ENCODE results near the gene USP40. TPM values are rescaled to one million over a fixed set of nuclear protein-coding genes. Genes with fewer than 3 reads are reported as not detected.

Gene USP40
- total and polyA plus RNA-seq, 9 of the 15 experiments (the other 6 are each of a cell fraction or from before 2014, with no cell fraction given), result 5.5 to 15.0 (median 9.3) TPM

DNA sequence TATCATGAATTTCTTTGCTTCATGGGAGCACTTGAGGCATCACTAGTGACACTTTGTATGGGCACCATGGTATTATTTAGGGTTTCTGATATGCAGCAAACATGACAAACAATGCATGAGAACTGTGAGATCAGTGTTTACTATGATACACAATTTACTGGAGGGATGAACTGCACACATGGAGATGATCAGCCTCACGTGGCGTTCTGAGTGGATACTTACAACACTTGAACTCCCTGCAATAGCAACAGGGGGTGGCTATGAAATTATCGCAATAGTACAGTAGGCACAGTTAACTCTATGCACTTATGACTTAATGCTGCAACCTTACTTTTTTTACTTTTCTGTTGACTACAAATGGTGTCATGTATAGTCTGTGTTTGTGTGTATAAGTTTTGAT lies 32.4 kb upstream of the USP40 start (continued):
- TF ChIP-seq, protein P1, sequence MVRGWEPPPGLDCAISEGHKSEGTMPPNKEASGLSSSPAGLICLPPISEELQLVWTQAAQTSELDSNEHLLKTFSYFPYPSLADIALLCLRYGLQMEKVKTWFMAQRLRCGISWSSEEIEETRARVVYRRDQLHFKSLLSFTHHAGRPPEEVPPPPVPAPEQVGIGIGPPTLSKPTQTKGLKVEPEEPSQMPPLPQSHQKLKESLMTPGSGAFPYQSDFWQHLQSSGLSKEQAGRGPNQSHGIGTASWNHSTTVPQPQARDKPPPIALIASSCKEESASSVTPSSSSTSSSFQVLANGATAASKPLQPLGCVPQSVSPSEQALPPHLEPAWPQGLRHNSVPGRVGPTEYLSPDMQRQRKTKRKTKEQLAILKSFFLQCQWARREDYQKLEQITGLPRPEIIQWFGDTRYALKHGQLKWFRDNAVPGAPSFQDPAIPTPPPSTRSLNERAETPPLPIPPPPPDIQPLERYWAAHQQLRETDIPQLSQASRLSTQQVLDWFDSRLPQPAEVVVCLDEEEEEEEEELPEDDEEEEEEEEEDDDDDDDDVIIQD (CRISPR knock-in tag; IDR thresholded peaks at IDR 0.05), result no peak
- TF ChIP-seq ZNF583 (CRISPR knock-in tag; IDR thresholded peaks at IDR 0.05), result no peak
- no peak for TF ChIP-seq NELFE (IDR thresholded peaks at IDR 0.05; ENCODE audit: insufficient read depth, insufficient read length)

DNA sequence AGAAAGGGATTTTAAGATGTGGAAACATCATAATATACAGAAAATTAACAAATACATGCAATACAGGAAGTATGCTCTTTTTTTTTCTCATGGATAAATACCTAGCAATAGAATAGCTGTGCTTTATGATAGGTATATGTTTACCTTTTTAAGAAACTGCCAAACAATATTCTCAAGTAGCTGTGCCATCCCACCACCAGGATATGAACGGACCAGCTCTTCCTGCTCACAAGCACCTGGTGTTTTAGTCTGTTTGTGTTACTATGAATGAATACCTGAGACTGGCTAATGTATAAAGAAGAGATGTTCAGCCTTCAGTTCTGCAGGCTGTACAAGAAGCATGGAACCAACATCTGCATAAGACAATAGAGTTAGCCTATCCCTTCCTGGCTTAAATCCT lies 30.9 kb upstream of the USP40 start:
- FAIRE-seq, result no peak
- H3K27ac ChIP-seq (ENCODE audit: extremely low read depth, low read depth, low read length), result no peak overlapping the region
- no peaks in the 10 kb centered on the region for H3K79me2 ChIP-seq (ENCODE audit: control insufficient read depth, insufficient read depth, low read length)
- H3K9me3 ChIP-seq (replicated peaks; ENCODE audit: control insufficient read depth, insufficient read depth, low read depth, low read length), result no peaks in the 10 kb centered on the region
- H3K9ac ChIP-seq (ENCODE audit: insufficient read depth in 1 of 2, low read depth in 2 of 2, low read length in 2 of 2), result no peak overlapping the region
- no TSS peak for BruUV-seq (replicated peaks)
- CTCF ChIA-PET (ENCODE audit: low intra/inter-chr PET ratio), result no interaction called here
- H3K36me3 ChIP-seq (ENCODE audit: control insufficient read depth, insufficient read depth, low read length), result no peaks in the 10 kb centered on the region
- no peak overlapping the region for H2AFZ ChIP-seq (ENCODE audit: low read depth, low read length)
- H3K4me3 ChIP-seq, result no peak overlapping the region
- no peak for ATAC-seq
- no peaks in the 10 kb centered on the region for H3K4me1 ChIP-seq (replicated peaks in 1 of 2; ENCODE audit: control insufficient read depth in 2 of 2, insufficient read depth in 2 of 2, low read length in 2 of 2)
- 6% methylated on average over 1 of the region's 1 CpG for WGBS (ENCODE audit: insufficient coverage, low coverage, missing lambda C conversion rate)
- H3K27me3 ChIP-seq (ENCODE audit: control insufficient read depth in 2 of 2, insufficient read depth in 2 of 2, low read length in 2 of 2), result no peaks in the 10 kb centered on the region
- no peak overlapping the region for H3K4me2 ChIP-seq (ENCODE audit: insufficient read depth, low read length)
- in situ Hi-C loops (cut with MboI) (no loop called here), intact Hi-C loops (cut with micrococcal nuclease) (no loop called here)
- DNase-seq (ENCODE audit: extremely low read depth in 1 of 4, low spot score in 3 of 4), result no peak
- no peaks in the 10 kb centered on the region for H3K9me1 ChIP-seq (ENCODE audit: control insufficient read depth, insufficient read depth, low read length)
- POLR2A ChIA-PET, result interaction anchor here (1.0 kb wide), 1 partner anchor 20 kb away, joined by 3 read pairs; the partner anchor contains the start of gene UGT1A8
- no peak for TF ChIP-seq KLF1 (tag; IDR thresholded peaks at IDR 0.05)
- TF ChIP-seq POLR2A (conservative IDR thresholded peaks at IDR 0.05), result no peak
- TF ChIP-seq EWSR1 (IDR thresholded peaks at IDR 0.05; ENCODE audit: borderline replicate concordance, low read depth, partially characterized antibody), result no peak
- TF ChIP-seq, protein P2, sequence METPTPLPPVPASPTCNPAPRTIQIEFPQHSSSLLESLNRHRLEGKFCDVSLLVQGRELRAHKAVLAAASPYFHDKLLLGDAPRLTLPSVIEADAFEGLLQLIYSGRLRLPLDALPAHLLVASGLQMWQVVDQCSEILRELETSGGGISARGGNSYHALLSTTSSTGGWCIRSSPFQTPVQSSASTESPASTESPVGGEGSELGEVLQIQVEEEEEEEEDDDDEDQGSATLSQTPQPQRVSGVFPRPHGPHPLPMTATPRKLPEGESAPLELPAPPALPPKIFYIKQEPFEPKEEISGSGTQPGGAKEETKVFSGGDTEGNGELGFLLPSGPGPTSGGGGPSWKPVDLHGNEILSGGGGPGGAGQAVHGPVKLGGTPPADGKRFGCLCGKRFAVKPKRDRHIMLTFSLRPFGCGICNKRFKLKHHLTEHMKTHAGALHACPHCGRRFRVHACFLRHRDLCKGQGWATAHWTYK (CRISPR knock-in tag; IDR thresholded peaks at IDR 0.05), result no peak
- TF ChIP-seq MCM5 (IDR thresholded peaks at IDR 0.05; ENCODE audit: low read depth), result no peak
- TF ChIP-seq CBX1 (IDR thresholded peaks at IDR 0.05; ENCODE audit: low read depth), result no peak
- TF ChIP-seq NR2C1 (IDR thresholded peaks at IDR 0.05), result no peak
- no peak for TF ChIP-seq NR2C1 (tag; IDR thresholded peaks at IDR 0.05)
- TF ChIP-seq ZNF696 (CRISPR knock-in tag; conservative IDR thresholded peaks at IDR 0.05), result no peak
- no peak for TF ChIP-seq PTBP1 (IDR thresholded peaks at IDR 0.05; ENCODE audit: low read depth, low read length)
- no peak for TF ChIP-seq SP1 (CRISPR knock-in tag; IDR thresholded peaks at IDR 0.05)
- TF ChIP-seq CEBPG (CRISPR knock-in tag; IDR thresholded peaks at IDR 0.05), result no peak
- no peak for TF ChIP-seq CEBPG (tag; conservative IDR thresholded peaks at IDR 0.05 in 1 of 2, IDR thresholded peaks at IDR 0.05 in 1 of 2)
- H4K20me1 ChIP-seq (replicated peaks; ENCODE audit: control insufficient read depth, insufficient read depth, low read length), result no peaks in the 10 kb centered on the region
